Peyer's patch (tissue), 4 donors: ENCODE measurements around the gene TMEM248. TPM values are rescaled to one million over a fixed set of nuclear protein-coding genes. Genes with fewer than 3 reads are reported as not detected.

Source experiments
- DNase-seq, 3 donors: peaks; one replicate each; pipeline ENCODE4 v3.0.0-alpha.2; 2017 to 2019
- H3K27ac ChIP-seq, 4 donors: fragments of 200-600 bp; sonication (generic); one replicate each; pipeline ENCODE4 v1.5.1; 2016 to 2019
- H3K27me3 ChIP-seq, 2 donors: fragments of 200-600 bp; sonication (generic); one replicate each; pipeline ENCODE4 v1.5.1; 2019
- H3K36me3 ChIP-seq, 3 donors: fragments of 200-600 bp; sonication (generic); one replicate each; pipeline ENCODE4 v1.5.1; 2016 to 2019
- H3K4me1 ChIP-seq, 4 donors: fragments of 200-600 bp; sonication (generic); one replicate each; pipeline ENCODE4 v1.5.1; 2016 to 2019
- H3K4me3 ChIP-seq, 4 donors: fragments of 200-600 bp; sonication (generic); 1 replicate in 3 of 4; 2 replicates in 1 of 4; pipeline ENCODE4 v1.5.1; 2016 to 2019; ENCODE audit warnings: mild to moderate bottlenecking in 1 of 4
- H3K9me3 ChIP-seq, 4 donors: fragments of 200-600 bp; sonication (generic); one replicate each; pipeline ENCODE4 v1.5.1; 2016 to 2019; ENCODE audit warnings: mild to moderate bottlenecking in 1 of 4
- POLR2A ChIP-seq, 2 donors: fragments of 450-650 bp; IDR thresholded peaks; one replicate each; pipeline ENCODE4 v1.5.1; 2017; ENCODE audit warnings: antibody characterized with exemption in 2 of 2, mild to moderate bottlenecking in 2 of 2, moderate library complexity in 2 of 2
- total RNA-seq, 4 donors: library from RNA; depleted of rRNA; stranded (reverse); fragments of >200 nt; gene quantifications; one replicate each; pipeline ENCODE4 v1.1.0, GENCODE V29; 2016
- TF ChIP-seq, protein P1 (sequence below), 6 experiments: fragments of 450-650 bp in 4 of 6; fragments of 200-600 bp in 2 of 6; sonication (generic) in 1 of 6; IDR thresholded peaks; one replicate each; pipeline ENCODE4 v1.5.1; 2017 to 2019; ENCODE audit warnings: antibody characterized with exemption in 6 of 6, mild to moderate bottlenecking in 3 of 6, moderate library complexity in 1 of 6

The TMEM248 gene
- total RNA-seq, 4 donors from 2014 or later: 61.9 to 125 (median 115) TPM

- peaks cover 0 to 5% (median 3%) of the 10 kb centered on the region in 3 donors for H3K36me3 ChIP-seq
- TF ChIP-seq, protein P1, sequence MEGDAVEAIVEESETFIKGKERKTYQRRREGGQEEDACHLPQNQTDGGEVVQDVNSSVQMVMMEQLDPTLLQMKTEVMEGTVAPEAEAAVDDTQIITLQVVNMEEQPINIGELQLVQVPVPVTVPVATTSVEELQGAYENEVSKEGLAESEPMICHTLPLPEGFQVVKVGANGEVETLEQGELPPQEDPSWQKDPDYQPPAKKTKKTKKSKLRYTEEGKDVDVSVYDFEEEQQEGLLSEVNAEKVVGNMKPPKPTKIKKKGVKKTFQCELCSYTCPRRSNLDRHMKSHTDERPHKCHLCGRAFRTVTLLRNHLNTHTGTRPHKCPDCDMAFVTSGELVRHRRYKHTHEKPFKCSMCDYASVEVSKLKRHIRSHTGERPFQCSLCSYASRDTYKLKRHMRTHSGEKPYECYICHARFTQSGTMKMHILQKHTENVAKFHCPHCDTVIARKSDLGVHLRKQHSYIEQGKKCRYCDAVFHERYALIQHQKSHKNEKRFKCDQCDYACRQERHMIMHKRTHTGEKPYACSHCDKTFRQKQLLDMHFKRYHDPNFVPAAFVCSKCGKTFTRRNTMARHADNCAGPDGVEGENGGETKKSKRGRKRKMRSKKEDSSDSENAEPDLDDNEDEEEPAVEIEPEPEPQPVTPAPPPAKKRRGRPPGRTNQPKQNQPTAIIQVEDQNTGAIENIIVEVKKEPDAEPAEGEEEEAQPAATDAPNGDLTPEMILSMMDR (IDR thresholded peaks at IDR 0.05): no peak
- TF ChIP-seq POLR2A (IDR thresholded peaks at IDR 0.05): no peak
- no peak for DNase-seq
- peaks cover 0 to 21% (median 0%) of the 10 kb centered on the region in 4 donors for H3K4me1 ChIP-seq
- H3K9me3 ChIP-seq: no peaks in the 10 kb centered on the region
- H3K27ac ChIP-seq: no peak overlapping the region
- H3K27me3 ChIP-seq: no peaks in the 10 kb centered on the region
- no peak overlapping the region for H3K4me3 ChIP-seq
Observed at GRCh38 chr7:66929935-66930334, 8.9 kb downstream of the TMEM248 start.

DNA sequence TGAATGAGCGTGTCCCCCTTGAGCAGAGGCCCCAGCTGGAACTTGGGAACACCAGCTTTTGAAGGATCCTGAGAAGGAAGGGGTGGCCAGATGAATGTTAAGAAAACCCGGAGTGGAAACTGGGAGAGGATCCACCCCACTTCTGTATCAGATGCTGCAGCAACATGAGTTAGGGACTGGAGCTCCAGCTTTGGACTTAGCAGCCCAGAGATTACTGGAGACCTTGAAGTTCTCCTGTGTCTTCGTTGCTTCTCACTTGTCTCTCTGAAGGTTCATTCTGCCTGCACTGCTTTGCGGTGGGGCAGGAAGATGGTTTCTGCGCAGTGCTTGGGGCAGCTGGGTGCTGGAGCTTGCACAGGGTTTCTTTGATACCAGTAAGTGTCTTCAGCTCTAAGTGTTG is 9.3 kb downstream of the TMEM248 start:
- peaks cover 0 to 19% (median 0%) of the 10 kb centered on the region in 4 donors for H3K4me1 ChIP-seq
- DNase-seq: no peak
- H3K4me3 ChIP-seq: no peak overlapping the region

GRCh38 chr7:66933469-66933868 is 12.4 kb downstream of the TMEM248 start:
- TF ChIP-seq, protein P1 (IDR thresholded peaks at IDR 0.05): no peak
- no peak for TF ChIP-seq POLR2A (IDR thresholded peaks at IDR 0.05)
- no peaks in the 10 kb centered on the region for H3K36me3 ChIP-seq

More for the DNA sequence above, 9.3 kb downstream of the TMEM248 start:
- Histone ChIP-seq H3K27ac (no peak overlapping the region), H3K27me3 (no peaks in the 10 kb centered on the region), H3K9me3 (no peaks in the 10 kb centered on the region), H3K36me3 (peaks cover 0 to 5% (median 3%) of the 10 kb centered on the region in 3 donors)
- no peak for TF ChIP-seq POLR2A (IDR thresholded peaks at IDR 0.05)
- TF ChIP-seq, protein P1 (IDR thresholded peaks at IDR 0.05): no peak

DNA sequence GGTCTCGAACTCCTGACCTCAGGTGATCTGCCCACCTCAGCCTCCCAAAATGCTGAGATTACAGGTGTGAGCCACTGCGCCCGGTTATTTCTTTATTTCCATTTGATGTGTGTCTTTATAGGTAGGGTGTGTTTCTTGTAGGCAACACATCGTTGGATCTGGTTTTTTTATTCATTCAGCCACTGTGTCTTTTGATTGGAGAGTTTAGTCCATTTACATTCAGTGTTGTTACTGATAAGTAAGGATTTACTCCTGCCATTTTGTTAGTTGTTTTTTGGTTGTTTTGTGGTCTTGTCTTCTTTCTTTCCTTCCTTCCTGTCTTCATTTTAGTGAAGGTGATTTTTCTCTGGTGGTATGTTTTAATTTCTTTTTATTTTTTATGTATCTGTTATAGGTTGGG is 16.9 kb downstream of the TMEM248 start:
- H3K27ac ChIP-seq: no peak overlapping the region
- H3K36me3 ChIP-seq: peaks cover 0 to 20% (median 0%) of the 10 kb centered on the region in 3 donors
- no peaks in the 10 kb centered on the region for H3K9me3 ChIP-seq
- H3K4me1 ChIP-seq: peaks cover 0 to 4% (median 0%) of the 10 kb centered on the region in 4 donors
- no peaks in the 10 kb centered on the region for H3K27me3 ChIP-seq
- TF ChIP-seq, protein P1 (IDR thresholded peaks at IDR 0.05): no peak
- TF ChIP-seq POLR2A (IDR thresholded peaks at IDR 0.05): no peak
- H3K4me3 ChIP-seq: no peak overlapping the region
- no peak for DNase-seq

More at GRCh38 chr7:66933469-66933868, 12.4 kb downstream of the TMEM248 start:
- no peak for DNase-seq
- H3K4me1 ChIP-seq: peaks cover 0 to 9% (median 0%) of the 10 kb centered on the region in 4 donors
- H3K27me3 ChIP-seq: no peaks in the 10 kb centered on the region
- no peaks in the 10 kb centered on the region for H3K9me3 ChIP-seq
- no peak overlapping the region for H3K27ac ChIP-seq
- no peak overlapping the region for H3K4me3 ChIP-seq

- DNase-seq: no peak
- H3K36me3 ChIP-seq: peaks cover 0 to 33% (median 0%) of the 10 kb centered on the region in 3 donors
- no peak overlapping the region for H3K4me3 ChIP-seq
- no peaks in the 10 kb centered on the region for H3K4me1 ChIP-seq
- H3K27me3 ChIP-seq: no peaks in the 10 kb centered on the region
- H3K9me3 ChIP-seq: no peaks in the 10 kb centered on the region
- no peak overlapping the region for H3K27ac ChIP-seq
- TF ChIP-seq, protein P1 (IDR thresholded peaks at IDR 0.05): no peak
- no peak for TF ChIP-seq POLR2A (IDR thresholded peaks at IDR 0.05)
Observed at GRCh38 chr7:66939325-66939724, 18.3 kb downstream of the TMEM248 start.
